Endothelial cell of umbilical vein (primary cell): ENCODE measurements around the gene CTU2.

Experiments
- CTCF ChIP-seq, 2 donors: IDR thresholded peaks; 1 replicate in 1 of 2; 2 replicates in 1 of 2; pipeline ENCODE4 v1.5.1; 2011; ENCODE audit warnings: low read length in 2 of 2, mild to moderate bottlenecking in 2 of 2, moderate library complexity in 2 of 2, control low read depth in 1 of 2, inconsistent platforms in 1 of 2, low read depth in 1 of 2; ENCODE audit not compliant: insufficient read depth in 1 of 2; ENCODE audit errors: extremely low read depth in 1 of 2
- EZH2 ChIP-seq: IDR thresholded peaks from 2 replicates; pipeline ENCODE4 v1.6.1; 2012; ENCODE audit warnings: borderline replicate concordance, low read depth, mild to moderate bottlenecking, moderate library complexity, low read length, inconsistent platforms; ENCODE audit not compliant: severe bottlenecking
- FOS ChIP-seq: IDR thresholded peaks from 2 replicates; pipeline ENCODE4 v1.6.1; 2011; ENCODE audit warnings: mild to moderate bottlenecking, low read length, moderate library complexity, borderline replicate concordance; ENCODE audit not compliant: insufficient read depth
- GATA2 ChIP-seq: IDR thresholded peaks from 2 replicates; pipeline ENCODE4 v1.7.0; 2011; ENCODE audit warnings: low read depth, mild to moderate bottlenecking, moderate library complexity, mixed read lengths, low read length; ENCODE audit not compliant: insufficient read length, insufficient read depth
- JUN ChIP-seq: IDR thresholded peaks from 2 replicates; pipeline ENCODE4 v1.6.1; 2011; ENCODE audit warnings: borderline replicate concordance, low read depth; ENCODE audit not compliant: insufficient read length, insufficient read depth
- MAX ChIP-seq: IDR thresholded peaks from 2 replicates; pipeline ENCODE4 v1.6.1; 2011; ENCODE audit not compliant: insufficient read depth, insufficient read length
- MYC ChIP-seq: IDR thresholded peaks from one replicate; pipeline ENCODE4 v1.6.1; 2011; ENCODE audit warnings: mild to moderate bottlenecking, low read depth, low read length
- POLR2A ChIP-seq: IDR thresholded peaks from 2 replicates; pipeline ENCODE4 v1.6.1; 2012; ENCODE audit warnings: low read depth, mild to moderate bottlenecking, control low read depth, low read length
- POLR2AphosphoS5 ChIP-seq: IDR thresholded peaks from 2 replicates; pipeline ENCODE4 v1.6.1; 2012; ENCODE audit warnings: low read depth, mild to moderate bottlenecking, control low read depth, low read length, moderate library complexity; ENCODE audit not compliant: insufficient read depth

GRCh38 chr16:88722784-88723506 lies 16.6 kb downstream of the CTU2 start:
- no peak for TF ChIP-seq CTCF (IDR thresholded peaks at IDR 0.05; ENCODE audit: extremely low read depth in 1 of 2, insufficient read depth in 1 of 2, low read depth in 1 of 2, low read length in 2 of 2)
- TF ChIP-seq EZH2 = no peak
- TF ChIP-seq POLR2A = no peak
- no peak for TF ChIP-seq MYC
- no peak for TF ChIP-seq JUN
- TF ChIP-seq GATA2 = no peak
- TF ChIP-seq POLR2AphosphoS5 = no peak
- TF ChIP-seq FOS = no peak
- no peak for TF ChIP-seq MAX
